Suppressor macrophage (primary cell): ENCODE data around the gene PIGV.

Experiments
- DNase-seq, 4 experiments: peaks; one replicate each; pipeline ENCODE4 v3.0.0-alpha.2; 2020 to 2022
- total RNA-seq, 17 experiments: gene quantifications; one replicate each; lab custom pipeline; 2026; ENCODE audit warnings: mixed read lengths in 6 of 17, inconsistent platforms in 3 of 17; lab: John Stamatoyannopoulos, UW

The PIGV gene
- 11.1 to 19.1 (median 13.7) reads per million in 17 experiments for total RNA-seq

- DNase-seq, result peak; percentile 89 to 96 (median 92)
These were observed at the start of gene PIGV for GRCh38 chr1:26787706-26788514. TSS of gene PIGV (plus strand) at chr1:26787950. CDS start at chr1:26790816, 2,866 bp downstream.

GRCh38 chr1:26739329-26739914 lies 48.3 kb upstream of the PIGV start:
- no peak for DNase-seq

- peak in 2 of 4 experiments; percentile 32 to 44 for DNase-seq
These were observed 47.6 kb upstream of the PIGV start for GRCh38 chr1:26740023-26740634.

- DNase-seq, result no peak
These were observed 46.8 kb upstream of the PIGV start for GRCh38 chr1:26740952-26741351.

GRCh38 chr1:26743426-26744059 lies 44.2 kb upstream of the PIGV start:
- no peak for DNase-seq

GRCh38 chr1:26744075-26744959 lies 43.4 kb upstream of the PIGV start:
- DNase-seq, result peak; percentile 90 to 97 (median 94)

GRCh38 chr1:26745191-26745590 lies 42.6 kb upstream of the PIGV start:
- no peak for DNase-seq

GRCh38 chr1:26747048-26747447 lies 40.7 kb upstream of the PIGV start:
- DNase-seq, result no peak

GRCh38 chr1:26748351-26748750 lies 39.4 kb upstream of the PIGV start:
- no peak for DNase-seq

- no peak for DNase-seq
These were observed 38.3 kb upstream of the PIGV start for GRCh38 chr1:26749458-26749857.

GRCh38 chr1:26750428-26750827 lies 37.3 kb upstream of the PIGV start:
- DNase-seq, result no peak

GRCh38 chr1:26752519-26752918 lies 35.2 kb upstream of the PIGV start:
- DNase-seq, result no peak

GRCh38 chr1:26754086-26754874 lies 33.5 kb upstream of the PIGV start:
- DNase-seq, result no peak

GRCh38 chr1:26758358-26758757 lies 29.4 kb upstream of the PIGV start:
- no peak for DNase-seq

GRCh38 chr1:26759531-26759930 lies 28.2 kb upstream of the PIGV start:
- DNase-seq, result no peak

GRCh38 chr1:26761217-26761616 lies 26.5 kb upstream of the PIGV start:
- peak in 3 of 4 experiments; percentile 26 to 49 (median 30) for DNase-seq

- peak in 3 of 4 experiments; percentile 40 to 45 (median 42) for DNase-seq
These were observed 20.0 kb upstream of the PIGV start for GRCh38 chr1:26767714-26768113.

GRCh38 chr1:26768755-26769154 lies 19.0 kb upstream of the PIGV start:
- DNase-seq, result no peak

- peak in 1 of 4 experiments; percentile 5 for DNase-seq
These were observed 16.5 kb upstream of the PIGV start for GRCh38 chr1:26771285-26771642.

GRCh38 chr1:26771643-26772321 lies 16.0 kb upstream of the PIGV start:
- DNase-seq, result peak; percentile 51 to 77 (median 73)

GRCh38 chr1:26772687-26773086 lies 15.1 kb upstream of the PIGV start:
- DNase-seq, result no peak
